GM18858 (cell line): ENCODE measurements around the gene PELO.
"Not testable (repeated sequence)": the region's sequence is repeated elsewhere in the genome, so short reads cannot be mapped to it uniquely, and the experiment has no call there.

ENCODE experiments used
- ATAC-seq: cut with Tn5 transposase; IDR thresholded peaks from one replicate; pipeline ENCODE4 v1.9.1; 2021; ENCODE audit not compliant: unreplicated experiment

Gene PELO

GRCh38 chr5:52799983-52800393, 12.3 kb downstream of the PELO start:
- peak; percentile 79 for ATAC-seq

GRCh38 chr5:52800394-52801213, 12.9 kb downstream of the PELO start:
- peak; percentile 15 for ATAC-seq

GRCh38 chr5:52801329-52801728, 13.6 kb downstream of the PELO start:
- ATAC-seq, result no peak

- ATAC-seq, result no peak
These were observed 14.7 kb downstream of the PELO start for GRCh38 chr5:52802272-52802973.

- no peak for ATAC-seq
These were observed 15.2 kb downstream of the PELO start for GRCh38 chr5:52802974-52803336.

GRCh38 chr5:52804387-52804791, 16.7 kb downstream of the PELO start:
- ATAC-seq, result no peak

GRCh38 chr5:52804981-52805380, 17.3 kb downstream of the PELO start:
- no peak for ATAC-seq

GRCh38 chr5:52805615-52806014, 17.9 kb downstream of the PELO start:
- no peak for ATAC-seq

- ATAC-seq, result no peak
These were observed 19.3 kb downstream of the PELO start for GRCh38 chr5:52807037-52807436.

GRCh38 chr5:52807723-52808122, 20.0 kb downstream of the PELO start:
- ATAC-seq, result no peak

- ATAC-seq, result no peak
These were observed 20.7 kb downstream of the PELO start for GRCh38 chr5:52808316-52808901.

- ATAC-seq, result no peak
These were observed 22.2 kb downstream of the PELO start for GRCh38 chr5:52809884-52810283.

GRCh38 chr5:52810426-52810825, 22.7 kb downstream of the PELO start:
- no peak for ATAC-seq

- no peak for ATAC-seq
These were observed 23.5 kb downstream of the PELO start for GRCh38 chr5:52811067-52811749.

GRCh38 chr5:52814352-52815148, 26.8 kb downstream of the PELO start:
- ATAC-seq, result no peak

GRCh38 chr5:52817818-52818217, 30.1 kb downstream of the PELO start:
- no peak for ATAC-seq

- no peak for ATAC-seq
These were observed 30.6 kb downstream of the PELO start for GRCh38 chr5:52818360-52818759.

GRCh38 chr5:52818807-52819206, 31.1 kb downstream of the PELO start:
- not testable (repeated sequence) for ATAC-seq

GRCh38 chr5:52821901-52822300, 34.2 kb downstream of the PELO start:
- no peak for ATAC-seq

GRCh38 chr5:52822437-52822836, 34.7 kb downstream of the PELO start:
- no peak for ATAC-seq

- ATAC-seq, result no peak
These were observed 37.1 kb downstream of the PELO start for GRCh38 chr5:52824827-52825226.
